ACC112 (cell line): ENCODE measurements around the gene IER5L.
"Not testable (repeated sequence)": the region's sequence is repeated elsewhere in the genome, so short reads cannot be mapped to it uniquely, and the experiment has no call there.

Experiments used
- H2AFZ ChIP-seq: fragments of 200-600 bp; sonication (generic); one replicate; pipeline ENCODE4 v1.6.0; 2017; ENCODE audit warnings: antibody characterized with exemption, low read length; ENCODE audit not compliant: unreplicated experiment
- H3K27ac ChIP-seq: fragments of 200-600 bp; sonication (generic); 2 replicates; pipeline ENCODE4 v1.5.1; 2014; ENCODE audit warnings: low read depth, mild to moderate bottlenecking, antibody characterized with exemption, low read length, moderate library complexity
- H3K27me3 ChIP-seq: fragments of 200-600 bp; sonication (generic); 2 replicates; pipeline ENCODE4 v1.6.1; 2014; ENCODE audit warnings: mild to moderate bottlenecking, antibody characterized with exemption, low read length, moderate library complexity, mixed read lengths; ENCODE audit not compliant: insufficient read depth
- H3K36me3 ChIP-seq: fragments of 200-600 bp; sonication (generic); 2 replicates; pipeline ENCODE4 v1.6.1; 2016; ENCODE audit warnings: mild to moderate bottlenecking, antibody characterized with exemption, low read length, moderate library complexity, mixed read lengths; ENCODE audit not compliant: insufficient read depth
- H3K4me1 ChIP-seq: fragments of 200-600 bp; sonication (generic); one replicate; pipeline ENCODE4 v1.6.1; 2016; ENCODE audit warnings: low read length, mixed read lengths; ENCODE audit not compliant: insufficient read depth, unreplicated experiment, control insufficient read depth
- H3K4me3 ChIP-seq: fragments of 200-600 bp; sonication (generic); 2 replicates; pipeline ENCODE4 v1.5.1; 2014; ENCODE audit warnings: mild to moderate bottlenecking, low read depth, low read length
- H3K79me2 ChIP-seq: fragments of 200-600 bp; sonication (generic); one replicate; pipeline ENCODE4 v1.6.0; 2016; ENCODE audit warnings: low read length; ENCODE audit not compliant: control insufficient read depth, unreplicated experiment, insufficient read depth

IER5L gene

GRCh38 chr9:129173296-129174101 is 4.6 kb downstream of the IER5L start:
- Histone ChIP-seq H3K79me2 (peaks cover 13% of the 10 kb centered on the region), H3K4me1 (peaks cover 31% of the 10 kb centered on the region), H3K27ac (peak overlapping the region; percentile 76; the same call in 1 of the 2 replicates), H3K36me3 (no peaks in the 10 kb centered on the region), H2AFZ (no peak overlapping the region), H3K4me3 (peak overlapping the region; percentile 82), H3K27me3 (no peaks in the 10 kb centered on the region)

DNA sequence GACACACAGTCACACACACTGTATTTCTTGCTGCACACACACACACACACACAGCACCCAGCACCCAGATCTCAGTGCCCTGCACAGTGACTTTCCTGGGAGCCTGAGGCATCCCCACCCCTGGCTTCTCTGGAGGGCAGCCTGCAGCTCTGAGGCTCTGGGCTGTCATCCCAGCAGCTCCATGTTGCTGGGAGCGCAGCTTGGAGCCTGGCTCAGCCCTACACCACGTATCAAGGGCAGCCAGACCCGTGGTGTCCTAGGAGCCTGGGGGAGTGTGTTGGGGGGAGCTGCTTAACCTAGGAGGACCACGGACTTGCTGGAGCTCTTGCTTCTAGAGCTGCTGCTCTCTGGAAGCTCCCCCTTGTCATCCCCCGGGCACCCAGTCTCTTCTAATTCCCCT is 5.2 kb downstream of the IER5L start:
- Histone ChIP-seq H3K79me2 (peaks cover 11% of the 10 kb centered on the region), H3K4me3 (no peak overlapping the region), H3K36me3 (no peaks in the 10 kb centered on the region), H3K4me1 (peaks cover 38% of the 10 kb centered on the region), H3K27me3 (no peaks in the 10 kb centered on the region), H3K27ac (no peak overlapping the region), H2AFZ (no peak overlapping the region)

- Histone ChIP-seq H3K4me1 (peaks cover 44% of the 10 kb centered on the region), H3K27me3 (no peaks in the 10 kb centered on the region), H2AFZ (no peak overlapping the region)
Measured at GRCh38 chr9:129171993-129172751, 5.9 kb downstream of the IER5L start.

DNA sequence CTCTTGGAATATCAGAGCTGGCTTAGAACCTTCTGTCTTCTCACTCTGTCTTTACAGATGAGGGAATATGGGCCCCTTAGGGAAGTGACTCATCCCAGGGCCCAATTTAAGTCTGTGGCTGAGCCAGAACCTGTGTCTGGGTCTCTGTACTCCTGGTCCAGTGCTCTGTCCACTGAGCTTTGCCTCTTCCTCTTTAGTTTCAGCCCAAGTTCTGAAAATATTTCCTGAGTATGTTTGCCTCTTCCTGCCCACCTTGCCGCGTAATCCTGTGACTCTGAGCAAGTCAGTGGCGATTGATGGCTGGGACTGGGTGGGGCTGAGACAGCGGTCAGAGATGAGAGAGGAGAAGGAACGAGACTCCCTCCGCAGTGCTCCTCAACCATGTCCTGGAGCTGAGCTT is 7.8 kb downstream of the IER5L start:
- peak overlapping the region; percentile 6; the same call in 1 of the 2 replicates for H3K27ac ChIP-seq
- no peaks in the 10 kb centered on the region for H3K79me2 ChIP-seq
- peaks cover 50% of the 10 kb centered on the region for H3K4me1 ChIP-seq
- H3K36me3 ChIP-seq: no peaks in the 10 kb centered on the region
- no peaks in the 10 kb centered on the region for H3K27me3 ChIP-seq
- H3K4me3 ChIP-seq: no peak overlapping the region
- H2AFZ ChIP-seq: no peak overlapping the region

More at GRCh38 chr9:129171993-129172751, 5.9 kb downstream of the IER5L start:
- Histone ChIP-seq H3K27ac (no peak overlapping the region), H3K79me2 (peaks cover 6% of the 10 kb centered on the region), H3K4me3 (no peak overlapping the region), H3K36me3 (no peaks in the 10 kb centered on the region)

DNA sequence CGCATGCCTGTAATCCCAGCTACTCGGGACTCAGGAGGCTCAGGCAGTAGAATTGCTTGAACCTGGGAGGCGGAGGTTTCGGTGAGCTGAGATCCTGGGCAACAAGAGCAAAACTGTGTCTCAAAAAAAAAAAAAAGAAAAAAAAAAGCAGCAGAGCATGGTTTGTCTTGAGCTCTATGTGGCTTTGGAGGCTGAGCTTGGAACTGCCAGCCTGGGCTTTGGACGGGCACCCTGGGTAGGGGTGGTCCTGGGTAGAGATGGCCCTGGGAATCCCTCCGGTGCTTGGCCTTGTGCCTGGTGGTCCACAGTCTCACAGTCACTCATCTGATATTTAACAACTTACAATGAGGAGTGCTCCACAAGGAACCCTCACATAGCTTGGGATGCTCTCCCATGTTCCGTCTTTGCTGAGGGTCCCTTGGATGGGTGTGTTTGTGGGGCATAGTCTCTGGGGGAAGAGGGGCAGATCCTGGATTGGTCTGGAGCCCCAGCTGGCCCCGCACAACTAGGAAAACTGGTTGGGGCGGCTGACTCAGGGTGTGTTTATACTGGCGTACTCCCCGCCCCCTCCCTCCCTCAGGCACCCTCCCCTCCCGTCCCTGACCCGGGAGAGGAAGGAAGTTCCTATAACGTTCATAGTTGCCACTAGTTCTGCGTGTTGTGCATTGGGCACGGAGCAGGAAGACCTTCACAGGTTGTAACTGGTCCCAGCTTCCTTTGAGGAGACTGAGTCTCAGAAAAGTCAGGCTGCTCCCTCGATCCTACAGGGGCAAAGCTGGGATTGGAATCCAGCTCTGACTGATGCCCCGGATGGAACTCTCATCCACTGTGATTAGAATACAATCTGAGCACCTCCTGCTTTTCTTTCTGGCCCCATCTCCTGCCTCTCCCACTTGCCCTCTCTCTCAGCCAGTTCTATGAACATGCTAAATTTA is 11.2 kb downstream of the IER5L start:
- Histone ChIP-seq H3K4me3 (peak overlapping the region; percentile 54), H2AFZ (peak overlapping the region; percentile 51), H3K27ac (peak overlapping the region; percentile 88), H3K4me1 (peaks cover 32% of the 10 kb centered on the region), H3K36me3 (no peaks in the 10 kb centered on the region), H3K27me3 (no peaks in the 10 kb centered on the region), H3K79me2 (no peaks in the 10 kb centered on the region)

DNA sequence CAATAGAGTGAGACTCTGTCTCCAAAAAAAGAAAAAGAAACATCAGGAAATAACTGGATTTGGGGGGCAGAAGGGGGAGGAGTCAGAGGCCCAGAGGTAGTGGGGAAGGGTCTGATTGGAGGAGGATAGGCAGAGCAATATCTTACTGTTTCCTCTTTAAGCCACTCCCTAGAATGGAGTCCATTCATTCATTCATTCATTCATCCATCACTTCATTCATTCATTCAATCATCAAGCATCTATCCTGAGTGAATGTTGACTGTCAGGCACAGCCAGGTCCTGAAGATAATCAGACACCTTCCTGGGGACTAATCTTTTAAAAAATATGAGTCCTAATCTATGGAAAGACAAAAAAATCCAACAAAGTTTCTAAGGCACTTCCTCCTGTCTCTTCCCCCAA is 12.9 kb downstream of the IER5L start:
- no peak overlapping the region for H3K4me3 ChIP-seq
- no peaks in the 10 kb centered on the region for H3K36me3 ChIP-seq
- no peak overlapping the region for H3K27ac ChIP-seq
- no peak overlapping the region for H2AFZ ChIP-seq
- H3K79me2 ChIP-seq: no peaks in the 10 kb centered on the region
- no peaks in the 10 kb centered on the region for H3K27me3 ChIP-seq
- H3K4me1 ChIP-seq: peaks cover 28% of the 10 kb centered on the region

DNA sequence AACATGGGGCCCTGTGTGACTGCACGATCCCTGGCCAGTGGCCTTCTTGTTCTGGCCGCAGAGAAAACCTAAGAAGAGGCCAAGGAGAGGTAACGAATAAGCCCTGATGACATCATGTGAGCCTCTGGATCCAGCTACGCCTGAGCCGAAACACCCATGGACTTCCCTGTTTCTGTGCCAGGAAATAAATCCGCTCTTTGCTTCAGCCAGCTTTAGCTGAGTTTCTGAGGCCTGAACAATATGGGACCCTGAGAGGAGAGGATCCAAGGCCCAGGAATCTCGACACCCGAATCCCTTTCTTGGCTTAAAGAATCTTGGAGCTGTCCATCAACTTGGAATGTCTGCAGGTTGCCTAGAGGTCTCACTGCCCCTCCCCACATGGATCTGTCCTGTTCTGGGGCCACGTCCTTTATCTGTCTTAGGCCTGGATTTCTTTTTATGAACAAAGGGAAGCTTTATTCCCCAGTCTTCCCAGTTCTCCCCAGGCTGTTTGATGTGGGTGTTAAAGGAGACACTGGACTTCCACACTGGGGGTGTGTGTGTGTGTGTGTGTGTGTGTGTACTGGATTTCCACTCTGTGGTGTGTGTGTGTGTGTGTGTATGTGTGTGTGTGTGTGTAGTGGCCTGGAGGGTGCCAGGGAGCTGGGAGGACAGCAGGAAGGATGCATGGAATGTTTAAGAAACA is 13.7 kb downstream of the IER5L start:
- Histone ChIP-seq H3K4me3 (no peak overlapping the region), H3K4me1 (peaks cover 24% of the 10 kb centered on the region), H3K27ac (no peak overlapping the region)

GRCh38 chr9:129163753-129164152 is 14.3 kb downstream of the IER5L start:
- Histone ChIP-seq H3K27me3 (no peaks in the 10 kb centered on the region), H3K79me2 (no peaks in the 10 kb centered on the region), H3K36me3 (no peaks in the 10 kb centered on the region), H3K27ac (no peak overlapping the region), H3K4me3 (no peak overlapping the region), H3K4me1 (peaks cover 23% of the 10 kb centered on the region), H2AFZ (no peak overlapping the region)

More for the DNA sequence above, 13.7 kb downstream of the IER5L start:
- no peaks in the 10 kb centered on the region for H3K36me3 ChIP-seq
- no peaks in the 10 kb centered on the region for H3K27me3 ChIP-seq
- H2AFZ ChIP-seq: no peak overlapping the region
- H3K79me2 ChIP-seq: no peaks in the 10 kb centered on the region

GRCh38 chr9:129163198-129163670 is 14.8 kb downstream of the IER5L start:
- H3K4me3 ChIP-seq, H3K79me2 ChIP-seq, H3K36me3 ChIP-seq, H3K27ac ChIP-seq, H2AFZ ChIP-seq, H3K27me3 ChIP-seq: not testable (repeated sequence)
- peaks cover 18% of the 10 kb centered on the region for H3K4me1 ChIP-seq
